Neutrophil (primary cell): ENCODE measurements around the gene LDLRAD3.

Source experiments
- H3K27ac ChIP-seq: fragments of 200-600 bp; sonication (generic); 2 replicates; pipeline ENCODE4 v1.5.1; 2016; ENCODE audit warnings: mild to moderate bottlenecking, moderate library complexity
- H3K27me3 ChIP-seq: fragments of 200-600 bp; sonication (generic); 2 replicates; pipeline ENCODE4 v1.6.0; 2016; ENCODE audit warnings: mild to moderate bottlenecking
- H3K36me3 ChIP-seq: fragments of 200-600 bp; sonication (generic); 2 replicates; pipeline ENCODE4 v1.5.1; 2017
- H3K4me1 ChIP-seq, 2 experiments: fragments of 200-600 bp in 1 of 2; sonication (generic) in 1 of 2; 1 replicate in 1 of 2; 2 replicates in 1 of 2; pipeline versions ENCODE4 v1.5.1 to v1.6.1; 2013 to 2016; ENCODE audit warnings: low read depth in 1 of 2, low read length in 1 of 2, mild to moderate bottlenecking in 1 of 2, moderate library complexity in 1 of 2; ENCODE audit not compliant: control insufficient read depth in 1 of 2, insufficient read depth in 1 of 2
- H3K4me3 ChIP-seq, 2 experiments: fragments of 200-600 bp in 1 of 2; sonication (generic) in 1 of 2; 1 replicate in 1 of 2; 2 replicates in 1 of 2; pipeline ENCODE4 v1.5.1; 2013 to 2016; ENCODE audit warnings: low read depth in 1 of 2, low read length in 1 of 2, mild to moderate bottlenecking in 1 of 2, moderate library complexity in 1 of 2
- H3K9me3 ChIP-seq: fragments of 200-600 bp; sonication (generic); 2 replicates; pipeline ENCODE4 v1.5.1; 2016
- TF ChIP-seq, protein P1 (sequence below): fragments of 200-600 bp; sonication (generic); IDR thresholded peaks from 2 replicates; pipeline ENCODE4 v1.5.1; 2016; ENCODE audit warnings: antibody characterized with exemption

LDLRAD3 gene

DNA sequence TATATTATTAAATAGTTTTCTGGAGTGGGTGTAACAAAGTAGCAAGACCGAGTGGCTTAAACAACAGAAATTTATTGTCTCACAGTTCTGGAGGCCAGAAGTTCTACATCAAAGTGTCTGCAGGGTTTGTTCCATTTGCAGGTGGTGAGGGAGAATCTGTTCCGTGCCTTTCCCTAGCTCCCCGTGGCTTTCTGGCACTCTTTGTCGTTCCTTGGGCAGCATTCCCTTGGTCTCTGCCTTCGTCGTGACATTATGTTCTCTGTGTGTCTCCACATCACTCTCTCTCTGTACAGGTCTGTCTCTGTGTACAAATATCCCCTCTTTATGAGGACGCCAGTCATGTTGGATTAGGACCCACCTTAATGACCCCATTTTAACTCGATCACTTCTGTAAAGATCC lies 38.2 kb downstream of the LDLRAD3 start:
- no peaks in the 10 kb centered on the region for H3K9me3 ChIP-seq
- H3K4me3 ChIP-seq, result no peak overlapping the region
- H3K4me1 ChIP-seq, result no peaks in the 10 kb centered on the region
- TF ChIP-seq, protein P1, sequence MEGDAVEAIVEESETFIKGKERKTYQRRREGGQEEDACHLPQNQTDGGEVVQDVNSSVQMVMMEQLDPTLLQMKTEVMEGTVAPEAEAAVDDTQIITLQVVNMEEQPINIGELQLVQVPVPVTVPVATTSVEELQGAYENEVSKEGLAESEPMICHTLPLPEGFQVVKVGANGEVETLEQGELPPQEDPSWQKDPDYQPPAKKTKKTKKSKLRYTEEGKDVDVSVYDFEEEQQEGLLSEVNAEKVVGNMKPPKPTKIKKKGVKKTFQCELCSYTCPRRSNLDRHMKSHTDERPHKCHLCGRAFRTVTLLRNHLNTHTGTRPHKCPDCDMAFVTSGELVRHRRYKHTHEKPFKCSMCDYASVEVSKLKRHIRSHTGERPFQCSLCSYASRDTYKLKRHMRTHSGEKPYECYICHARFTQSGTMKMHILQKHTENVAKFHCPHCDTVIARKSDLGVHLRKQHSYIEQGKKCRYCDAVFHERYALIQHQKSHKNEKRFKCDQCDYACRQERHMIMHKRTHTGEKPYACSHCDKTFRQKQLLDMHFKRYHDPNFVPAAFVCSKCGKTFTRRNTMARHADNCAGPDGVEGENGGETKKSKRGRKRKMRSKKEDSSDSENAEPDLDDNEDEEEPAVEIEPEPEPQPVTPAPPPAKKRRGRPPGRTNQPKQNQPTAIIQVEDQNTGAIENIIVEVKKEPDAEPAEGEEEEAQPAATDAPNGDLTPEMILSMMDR, result no peak
- H3K27me3 ChIP-seq, result no peaks in the 10 kb centered on the region
- no peaks in the 10 kb centered on the region for H3K36me3 ChIP-seq
- no peak overlapping the region for H3K27ac ChIP-seq

DNA sequence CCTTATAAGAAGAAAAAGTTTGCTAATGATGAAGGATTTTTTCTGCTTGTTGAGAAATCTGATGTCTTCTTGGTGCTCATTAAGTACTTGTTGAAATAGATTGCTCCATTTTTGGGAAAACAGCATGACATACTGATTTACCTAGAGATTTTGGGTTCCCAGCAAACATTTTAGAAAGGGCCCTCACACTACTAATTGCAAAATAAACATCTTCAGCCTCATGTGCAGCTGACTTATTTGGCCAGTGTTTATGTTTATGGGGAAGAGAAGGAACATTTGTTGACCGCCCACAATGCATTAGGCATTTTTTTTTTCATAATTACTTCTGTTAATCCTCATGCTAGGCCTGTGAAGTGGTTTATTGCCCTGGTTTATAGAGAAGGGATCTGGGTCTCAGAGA lies 40.1 kb downstream of the LDLRAD3 start:
- Histone ChIP-seq H3K27ac (no peak overlapping the region), H3K4me3 (no peak overlapping the region), H3K9me3 (no peaks in the 10 kb centered on the region), H3K27me3 (no peaks in the 10 kb centered on the region), H3K36me3 (no peaks in the 10 kb centered on the region), H3K4me1 (no peaks in the 10 kb centered on the region)
- TF ChIP-seq, protein P1, result no peak

DNA sequence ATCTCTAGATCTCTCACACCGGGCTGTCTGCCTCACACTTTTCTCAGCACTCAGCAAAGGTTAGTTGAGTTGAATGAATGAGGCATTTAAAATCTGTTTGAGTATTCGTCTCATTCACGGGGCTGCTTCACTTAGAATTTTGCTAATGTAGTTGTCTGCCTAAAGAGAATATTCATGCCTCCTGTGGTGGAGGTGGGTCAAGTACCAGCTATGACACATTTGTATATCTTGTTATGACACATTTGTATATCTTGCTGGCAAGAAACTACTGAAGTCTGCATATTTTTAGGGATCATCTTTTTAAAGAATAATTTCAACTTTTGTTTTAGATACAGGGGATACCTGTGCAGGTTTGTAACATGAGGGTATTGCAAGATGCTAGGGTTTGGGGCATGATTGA lies 43.1 kb downstream of the LDLRAD3 start:
- TF ChIP-seq, protein P1, result no peak
- Histone ChIP-seq H3K4me1 (no peaks in the 10 kb centered on the region), H3K4me3 (no peak overlapping the region), H3K27ac (no peak overlapping the region), H3K36me3 (no peaks in the 10 kb centered on the region), H3K9me3 (no peaks in the 10 kb centered on the region), H3K27me3 (no peaks in the 10 kb centered on the region)

DNA sequence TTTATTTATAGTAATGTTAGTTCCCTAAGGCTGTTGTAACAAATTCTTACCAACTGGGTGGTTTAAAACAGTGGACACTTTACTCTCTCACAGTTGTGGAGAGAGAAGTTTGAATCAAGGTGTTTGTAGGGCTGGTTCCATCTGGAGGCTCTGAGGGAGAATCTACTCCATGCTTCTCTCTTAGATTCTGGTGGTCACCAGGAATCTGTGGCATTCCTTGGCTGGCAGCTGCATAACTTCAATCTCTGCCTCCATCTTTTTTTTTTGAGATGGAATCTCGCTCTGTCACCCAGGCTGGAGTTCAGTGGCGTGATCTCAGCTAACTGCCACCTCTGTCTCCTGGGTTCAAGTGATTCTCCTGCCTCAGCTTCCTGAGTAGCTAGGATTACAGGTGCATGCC lies 46.3 kb downstream of the LDLRAD3 start:
- H3K4me3 ChIP-seq, result no peak overlapping the region
- H3K36me3 ChIP-seq, result no peaks in the 10 kb centered on the region
- no peak overlapping the region for H3K27ac ChIP-seq
- peaks cover 0 to 3% of the 10 kb centered on the region in 2 experiments for H3K4me1 ChIP-seq
- H3K27me3 ChIP-seq, result no peaks in the 10 kb centered on the region
- H3K9me3 ChIP-seq, result no peaks in the 10 kb centered on the region
- TF ChIP-seq, protein P1, result no peak

DNA sequence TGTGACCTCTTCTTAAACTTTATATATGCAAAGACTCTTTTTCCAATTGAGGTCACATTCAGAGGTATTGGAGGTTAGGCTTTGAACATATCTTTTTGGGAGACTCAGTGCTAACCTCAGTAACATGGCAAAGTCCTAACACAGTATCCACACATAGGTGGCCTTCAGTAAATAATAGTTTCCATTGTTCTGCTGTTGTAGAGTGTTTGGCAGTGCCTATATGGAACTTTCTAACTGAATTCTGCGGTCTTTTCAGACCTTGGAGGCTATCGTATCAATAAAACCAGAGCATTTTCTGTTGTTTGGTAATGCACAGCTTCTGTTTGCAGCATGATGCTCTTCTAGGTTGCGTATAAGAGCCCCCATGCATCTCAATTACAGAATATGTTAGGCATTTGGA lies 47.0 kb downstream of the LDLRAD3 start:
- no peaks in the 10 kb centered on the region for H3K36me3 ChIP-seq
- TF ChIP-seq, protein P1, result no peak
- no peak overlapping the region for H3K4me3 ChIP-seq
- H3K27me3 ChIP-seq, result no peaks in the 10 kb centered on the region
- H3K4me1 ChIP-seq, result peaks cover 0 to 3% of the 10 kb centered on the region in 2 experiments
- H3K27ac ChIP-seq, result no peak overlapping the region
- no peaks in the 10 kb centered on the region for H3K9me3 ChIP-seq

DNA sequence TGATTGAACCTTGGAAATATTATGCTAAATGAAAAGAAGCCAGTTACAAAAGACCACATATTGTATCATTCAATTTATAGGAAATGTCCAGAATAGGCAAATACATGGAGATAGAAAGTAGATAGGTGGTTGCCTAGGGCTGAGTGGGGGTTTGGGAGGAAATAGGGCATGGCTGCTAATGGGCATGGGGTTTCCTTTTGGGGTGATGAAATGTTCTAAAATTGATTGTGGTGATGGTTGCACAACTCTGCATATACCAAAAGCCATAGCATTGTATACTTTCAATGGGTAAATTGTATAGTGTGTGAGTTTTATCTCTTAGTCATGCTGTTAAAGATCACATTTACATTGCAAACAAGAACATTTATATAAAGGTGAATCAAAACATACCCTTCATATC lies 48.7 kb downstream of the LDLRAD3 start:
- H3K27me3 ChIP-seq, result no peaks in the 10 kb centered on the region
- no peak overlapping the region for H3K4me3 ChIP-seq
- H3K9me3 ChIP-seq, result no peaks in the 10 kb centered on the region
- H3K36me3 ChIP-seq, result no peaks in the 10 kb centered on the region
- H3K4me1 ChIP-seq, result peaks cover 0 to 3% of the 10 kb centered on the region in 2 experiments
- no peak overlapping the region for H3K27ac ChIP-seq
- TF ChIP-seq, protein P1, result no peak
